Stomach (tissue), 9 donors: ENCODE results near the gene UPK1A. TPM values are rescaled to one million over a fixed set of nuclear protein-coding genes. Genes with fewer than 3 reads are reported as not detected.

Experiments used
- DNase-seq, 2 donors: peaks; one replicate each; pipeline versions ENCODE4 v3.0.0 to v3.0.0-alpha.2; 2013 to 2019
- H3K27ac ChIP-seq, 5 donors: fragments of 200-600 bp in 4 of 5; sonication (generic) in 4 of 5; one replicate each; pipeline ENCODE4 v1.5.1; 2013 to 2019; ENCODE audit warnings: mild to moderate bottlenecking in 1 of 5, moderate library complexity in 1 of 5
- H3K27me3 ChIP-seq, 3 donors: fragments of 200-600 bp; sonication (generic); one replicate each; pipeline ENCODE4 v1.5.1; 2017 to 2019; ENCODE audit warnings: mixed run types in 1 of 3
- H3K36me3 ChIP-seq, 4 donors: fragments of 200-600 bp; sonication (generic); 1 replicate in 3 of 4; 2 replicates in 1 of 4; pipeline ENCODE4 v1.5.1; 2016 to 2019
- H3K4me1 ChIP-seq, 4 donors: fragments of 200-600 bp; sonication (generic); one replicate each; pipeline ENCODE4 v1.5.1; 2016 to 2019
- H3K4me3 ChIP-seq, 4 donors: fragments of 200-600 bp; sonication (generic) in 3 of 4; one replicate each; pipeline ENCODE4 v1.5.1; 2016 to 2019; ENCODE audit warnings: mild to moderate bottlenecking in 1 of 4
- H3K9me3 ChIP-seq, 4 donors: fragments of 200-600 bp; sonication (generic); one replicate each; pipeline ENCODE4 v1.5.1; 2016 to 2019
- CTCF ChIP-seq, 7 experiments: fragments of 450-650 bp in 4 of 7; fragments of 200-600 bp in 3 of 7; sonication (generic) in 3 of 7; IDR thresholded peaks; one replicate each; pipeline ENCODE4 v1.5.1; 2016 to 2019; ENCODE audit warnings: antibody characterized with exemption in 7 of 7, control low read depth in 2 of 7, mild to moderate bottlenecking in 1 of 7
- EP300 ChIP-seq: sonication (generic); formaldehyde crosslinking; IDR thresholded peaks from one replicate; pipeline ENCODE4 v1.6.1; 2017; ENCODE audit warnings: antibody characterized with exemption
- POLR2A ChIP-seq, 4 donors: fragments of 450-650 bp; IDR thresholded peaks; one replicate each; pipeline ENCODE4 v1.6.1; 2016; ENCODE audit warnings: antibody characterized with exemption in 4 of 4, control low read depth in 2 of 4, mild to moderate bottlenecking in 1 of 4, moderate library complexity in 1 of 4
- POLR2AphosphoS5 ChIP-seq, 3 donors: sonication (generic); formaldehyde crosslinking; IDR thresholded peaks; one replicate each; pipeline ENCODE4 v1.6.1; 2016; ENCODE audit warnings: antibody characterized with exemption in 3 of 3
- WGBS, 5 donors: extraction: QIAGEN DNeasy Blood & Tissue Kit in 3 of 5; methylation state at CpG; one replicate each; pipeline versions ENCODE4 v1.1.5 to v1.1.7; 2013 to 2018; 5-methylcytosine and 5-hydroxymethylcytosine counted together
- intact Hi-C: fragments of 100-400 bp; cut with DNase I; formaldehyde crosslinking; loops from one replicate; pipeline ENCODE4 v1.15.1; 2023; ENCODE audit warnings: low total_unique reads
- polyA plus RNA-seq, 3 donors: library from polyadenylated mRNA; stranded (reverse); fragments of 200-250 nt; gene quantifications; one replicate each; pipeline ENCODE4 v1.2.3, GENCODE V29; 2013
- total RNA-seq, 5 donors: library from RNA; depleted of rRNA; stranded (reverse); fragments of >200 nt; gene quantifications; one replicate each; pipeline versions ENCODE4 v1.1.0 to v1.2.3, GENCODE V29; 2014 to 2016
- donor health status: healthy with polysubstance abuse.
- donor health status: Bipolar disorder and iron deficiency.
- donor health status: healthy.

The UPK1A gene
- total and polyA plus RNA-seq, 8 donors: 0.08 TPM; not detected in 7

- Histone ChIP-seq H3K4me3 (no peak overlapping the region), H3K9me3 (no peaks in the 10 kb centered on the region), H3K36me3 (peaks cover 54 to 64% (median 63%) of the 10 kb centered on the region in 4 donors), H3K4me1 (peaks cover 3 to 10% (median 8%) of the 10 kb centered on the region in 4 donors), H3K27me3 (no peaks in the 10 kb centered on the region), H3K27ac (no peak overlapping the region)
- WGBS, 5 donors: 92 to 97% (median 94%) methylated on average over 24 to 25 of the region's 25 CpGs
- intact Hi-C loops: no loop called here
- TF ChIP-seq EP300 (no peak), POLR2AphosphoS5 (IDR thresholded peaks at IDR 0.05) (no peak), CTCF (IDR thresholded peaks at IDR 0.05) (no peak), POLR2A (IDR thresholded peaks at IDR 0.05) (no peak)
- no peak for DNase-seq
These were observed 29.2 kb upstream of the UPK1A start for GRCh38 chr19:35637165-35637564.

DNA sequence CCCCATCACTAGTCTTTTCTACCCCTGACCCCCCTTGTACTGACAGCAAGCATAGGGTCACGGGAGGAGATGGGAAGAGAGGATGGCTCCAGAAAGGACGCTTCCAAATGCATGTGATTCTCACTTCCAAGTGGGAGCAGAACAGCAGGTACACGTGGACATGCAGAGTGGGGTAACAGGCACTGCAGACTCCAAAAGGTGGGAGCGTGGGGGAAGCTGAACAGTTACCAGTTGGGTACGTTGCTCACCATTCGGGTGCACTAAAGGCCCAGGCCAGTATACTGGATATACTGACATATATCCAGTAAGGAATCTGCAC is 27.0 kb upstream of the UPK1A start:
- Histone ChIP-seq H3K4me1 (peaks cover 7 to 30% (median 27%) of the 10 kb centered on the region in 4 donors), H3K36me3 (peaks cover 33 to 43% (median 42%) of the 10 kb centered on the region in 4 donors), H3K9me3 (no peaks in the 10 kb centered on the region), H3K4me3 (no peak overlapping the region), H3K27ac (no peak overlapping the region), H3K27me3 (no peaks in the 10 kb centered on the region)
- intact Hi-C loops: no loop called here
- 44 to 54% (median 49%) methylated on average over 6 of the region's 6 CpGs for WGBS, 5 donors
- TF ChIP-seq EP300: no peak
- no peak for TF ChIP-seq POLR2AphosphoS5 (IDR thresholded peaks at IDR 0.05)
- no peak for TF ChIP-seq CTCF (IDR thresholded peaks at IDR 0.05)
- no peak for TF ChIP-seq POLR2A (IDR thresholded peaks at IDR 0.05)
- DNase-seq: no peak

DNA sequence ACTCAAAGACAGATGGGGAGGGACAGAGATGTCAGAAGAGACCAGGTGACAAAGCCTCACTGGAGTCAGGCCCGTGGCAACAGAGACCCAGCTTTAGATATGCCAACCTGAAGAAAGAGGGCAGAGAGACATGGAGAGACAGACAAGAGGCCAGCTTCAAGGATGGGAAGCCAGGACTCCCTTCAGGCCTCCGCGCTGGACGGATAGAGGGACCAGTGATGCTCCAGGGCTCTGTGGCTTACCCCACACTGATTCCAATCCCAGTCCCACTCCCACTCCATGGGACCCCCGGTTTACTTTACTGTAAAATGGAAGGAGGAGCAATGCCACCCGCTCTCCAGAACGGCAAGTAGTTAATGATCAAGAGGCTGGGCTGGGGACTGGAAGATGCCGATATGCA is 26.5 kb upstream of the UPK1A start:
- Histone ChIP-seq H3K36me3 (peaks cover 27 to 37% (median 36%) of the 10 kb centered on the region in 4 donors), H3K4me3 (no peak overlapping the region), H3K27ac (no peak overlapping the region), H3K4me1 (peaks cover 7 to 36% (median 32%) of the 10 kb centered on the region in 4 donors), H3K27me3 (no peaks in the 10 kb centered on the region), H3K9me3 (no peaks in the 10 kb centered on the region)
- no peak for DNase-seq
- intact Hi-C loops: no loop called here
- TF ChIP-seq CTCF (IDR thresholded peaks at IDR 0.05) (no peak), POLR2AphosphoS5 (IDR thresholded peaks at IDR 0.05) (no peak), EP300 (no peak), POLR2A (IDR thresholded peaks at IDR 0.05) (no peak)
- WGBS, 5 donors: 81 to 85% (median 83%) methylated on average over 8 of the region's 8 CpGs

DNA sequence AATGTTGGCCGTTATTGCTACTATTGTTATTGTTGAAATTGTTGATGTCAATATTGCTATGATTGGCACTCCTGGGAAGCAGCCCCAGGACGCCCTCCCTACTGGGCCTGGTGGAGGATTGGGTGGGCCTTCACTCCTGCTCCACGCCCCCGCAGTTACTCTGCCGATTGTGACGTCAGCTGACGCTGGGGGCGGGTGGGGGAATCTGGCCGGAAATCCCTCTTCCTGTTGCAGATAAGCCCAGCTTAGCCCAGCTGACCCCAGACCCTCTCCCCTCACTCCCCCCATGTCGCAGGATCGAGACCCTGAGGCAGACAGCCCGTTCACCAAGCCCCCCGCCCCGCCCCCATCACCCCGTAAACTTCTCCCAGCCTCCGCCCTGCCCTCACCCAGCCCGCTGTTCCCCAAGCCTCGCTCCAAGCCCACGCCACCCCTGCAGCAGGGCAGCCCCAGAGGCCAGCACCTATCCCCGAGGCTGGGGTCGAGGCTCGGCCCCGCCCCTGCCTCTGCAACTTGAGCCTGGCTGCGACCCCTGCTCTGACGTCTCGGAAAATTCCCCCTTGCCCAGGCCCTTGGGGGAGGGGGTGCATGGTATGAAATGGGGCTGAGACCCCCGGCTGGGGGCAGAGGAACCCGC is 24.7 kb upstream of the UPK1A start, which contains the start of gene ETV2:
Gene ETV2 (plus strand): TSS at position 231 of the 637 bp plus-strand sequence. CDS start 716 bp downstream, outside the sequence.
- H3K36me3 ChIP-seq: peaks cover 15 to 19% (median 18%) of the 10 kb centered on the region in 4 donors
- WGBS, 5 donors: 15 to 29% (median 22%) methylated on average over 23 to 28 of the region's 28 CpGs
- no peak within 1 kb of the TSS for H3K27ac ChIP-seq
- H3K9me3 ChIP-seq: no peaks in the 10 kb centered on the region
- no peak for TF ChIP-seq CTCF (IDR thresholded peaks at IDR 0.05)
- TF ChIP-seq POLR2AphosphoS5 (IDR thresholded peaks at IDR 0.05): no peak
- TF ChIP-seq POLR2A (IDR thresholded peaks at IDR 0.05): no peak
- TF ChIP-seq EP300: no peak
- no peaks in the 10 kb centered on the region for H3K27me3 ChIP-seq
- peak within 1 kb of the TSS in 1 of 4 donors; percentile 70 for H3K4me3 ChIP-seq
- peak; percentile 30 to 79 for DNase-seq
- H3K4me1 ChIP-seq: peaks cover 12 to 44% (median 38%) of the 10 kb centered on the region in 4 donors
- intact Hi-C loops: no loop called here
